Measurements from ENCODE around the gene LEP.
"Not testable (repeated sequence)": the region's sequence is repeated elsewhere in the genome, so short reads cannot be mapped to it uniquely, and the experiment has no call there.

The LEP gene

GRCh38 chr7:128211626-128212025, 29.5 kb upstream of the LEP start:
- DNase-seq, result no peak

GRCh38 chr7:128214463-128214862, 26.6 kb upstream of the LEP start:
- DNase-seq, result no peak

GRCh38 chr7:128215281-128215680, 25.8 kb upstream of the LEP start:
- DNase-seq, result no peak

GRCh38 chr7:128215739-128216138, 25.3 kb upstream of the LEP start:
- DNase-seq, result no peak

GRCh38 chr7:128217030-128217805, 23.9 kb upstream of the LEP start:
- DNase-seq, result no peak

- no peak for DNase-seq
Measured at GRCh38 chr7:128217967-128218652, 23.0 kb upstream of the LEP start.

- DNase-seq, result no peak
Measured at GRCh38 chr7:128219636-128220035, 21.4 kb upstream of the LEP start.

- no peak for DNase-seq
Measured at GRCh38 chr7:128221929-128222403, 19.1 kb upstream of the LEP start.

GRCh38 chr7:128226132-128226980, 14.7 kb upstream of the LEP start:
- DNase-seq, result no peak

GRCh38 chr7:128227271-128227670, 13.8 kb upstream of the LEP start:
- no peak for DNase-seq

GRCh38 chr7:128231021-128231420, 10.1 kb upstream of the LEP start:
- DNase-seq, result no peak

GRCh38 chr7:128231677-128232076, 9.4 kb upstream of the LEP start:
- no peak for DNase-seq

- no peak for DNase-seq
Measured at GRCh38 chr7:128233471-128233870, 7.6 kb upstream of the LEP start.

- DNase-seq, result no peak
Measured at GRCh38 chr7:128234476-128235026, 6.5 kb upstream of the LEP start.

GRCh38 chr7:128235471-128235870, 5.6 kb upstream of the LEP start:
- DNase-seq, result no peak

GRCh38 chr7:128236924-128237586, 4.0 kb upstream of the LEP start:
- no peak for DNase-seq

GRCh38 chr7:128239146-128239545, 1.9 kb upstream of the LEP start:
- DNase-seq, result not testable (repeated sequence)

- no peak for DNase-seq
Measured at GRCh38 chr7:128242661-128243060, 1.6 kb downstream of the LEP start.

GRCh38 chr7:128243273-128243672, 2.2 kb downstream of the LEP start:
- DNase-seq, result no peak

- DNase-seq, result no peak
Measured at GRCh38 chr7:128244861-128245260, 3.8 kb downstream of the LEP start.

GRCh38 chr7:128247108-128247507, 6.0 kb downstream of the LEP start:
- no peak for DNase-seq

- no peak for DNase-seq
Measured at GRCh38 chr7:128247640-128248194, 6.6 kb downstream of the LEP start.

All from DMS79 (cell line).